ENCODE measurements around the gene LAMA1.

DNA sequence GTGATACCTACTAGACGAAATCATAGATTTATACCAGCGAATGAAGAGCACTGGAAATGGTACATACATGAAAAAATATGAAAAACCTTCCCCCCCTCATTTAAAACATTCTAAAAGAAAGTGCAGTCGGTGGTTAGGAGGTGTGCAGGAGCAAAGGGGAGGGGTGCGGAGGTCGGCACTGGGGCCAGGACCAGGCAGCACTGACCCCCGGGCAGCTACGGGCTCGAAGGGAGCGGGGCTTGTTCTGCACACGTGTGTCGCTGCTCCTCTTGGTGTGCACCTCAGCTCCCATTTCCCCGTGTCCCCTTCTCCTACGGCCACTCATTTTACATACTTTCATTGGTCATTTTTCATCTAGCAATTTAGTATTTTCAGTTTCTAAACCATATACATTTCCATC is 89.0 kb downstream of the LAMA1 start:
- TF ChIP-seq, protein P1, sequence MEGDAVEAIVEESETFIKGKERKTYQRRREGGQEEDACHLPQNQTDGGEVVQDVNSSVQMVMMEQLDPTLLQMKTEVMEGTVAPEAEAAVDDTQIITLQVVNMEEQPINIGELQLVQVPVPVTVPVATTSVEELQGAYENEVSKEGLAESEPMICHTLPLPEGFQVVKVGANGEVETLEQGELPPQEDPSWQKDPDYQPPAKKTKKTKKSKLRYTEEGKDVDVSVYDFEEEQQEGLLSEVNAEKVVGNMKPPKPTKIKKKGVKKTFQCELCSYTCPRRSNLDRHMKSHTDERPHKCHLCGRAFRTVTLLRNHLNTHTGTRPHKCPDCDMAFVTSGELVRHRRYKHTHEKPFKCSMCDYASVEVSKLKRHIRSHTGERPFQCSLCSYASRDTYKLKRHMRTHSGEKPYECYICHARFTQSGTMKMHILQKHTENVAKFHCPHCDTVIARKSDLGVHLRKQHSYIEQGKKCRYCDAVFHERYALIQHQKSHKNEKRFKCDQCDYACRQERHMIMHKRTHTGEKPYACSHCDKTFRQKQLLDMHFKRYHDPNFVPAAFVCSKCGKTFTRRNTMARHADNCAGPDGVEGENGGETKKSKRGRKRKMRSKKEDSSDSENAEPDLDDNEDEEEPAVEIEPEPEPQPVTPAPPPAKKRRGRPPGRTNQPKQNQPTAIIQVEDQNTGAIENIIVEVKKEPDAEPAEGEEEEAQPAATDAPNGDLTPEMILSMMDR (IDR thresholded peaks at IDR 0.05), result no peak
- TF ChIP-seq POLR2A (IDR thresholded peaks at IDR 0.05) (no peak), EP300 (IDR thresholded peaks at IDR 0.05) (no peak)

Data from tibial nerve (tissue), 4 donors.